ENCODE measurements around the gene GCGR. TPM values are rescaled to one million over a fixed set of nuclear protein-coding genes. Genes with fewer than 3 reads are reported as not detected.

GCGR gene
- total RNA-seq, 4 donors from 2014 or later: 1.8 to 14.7 (median 8.1) TPM

DNA sequence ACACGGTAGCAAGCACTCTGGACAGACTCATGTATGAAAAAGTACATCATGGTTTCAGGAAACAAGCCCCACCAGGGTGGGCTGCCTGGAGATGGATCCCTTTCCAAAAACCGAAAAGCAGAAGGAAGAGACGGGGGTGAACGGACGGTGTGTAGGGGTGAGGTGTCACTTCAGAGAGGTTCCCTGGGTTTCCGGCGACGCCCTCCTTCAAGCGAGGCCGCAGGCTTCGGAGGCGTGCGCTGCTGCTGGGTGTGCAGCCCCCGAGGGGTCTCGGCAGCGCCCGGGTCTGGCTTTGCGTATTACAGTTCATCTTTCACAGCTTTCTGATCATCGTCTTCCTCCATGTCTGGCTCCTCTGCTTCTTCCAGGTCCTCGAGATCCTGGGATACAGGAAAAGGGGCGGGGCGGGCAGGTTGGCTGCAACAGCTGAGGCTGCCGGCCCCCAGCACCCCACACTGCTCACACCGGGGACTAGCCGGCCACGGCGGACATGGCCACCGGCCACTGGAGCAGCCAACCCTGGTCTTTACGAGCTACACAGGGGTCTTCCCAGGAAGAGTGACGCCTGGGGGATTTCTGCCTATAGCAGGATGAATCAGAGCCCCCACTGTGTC, 39.9 kb downstream of the GCGR start:
- 89 to 92% methylated on average over 27 to 30 of the region's 30 CpGs for WGBS, 2 donors
- TF ChIP-seq EP300 (IDR thresholded peaks at IDR 0.05): no peak
- TF ChIP-seq, protein P1, sequence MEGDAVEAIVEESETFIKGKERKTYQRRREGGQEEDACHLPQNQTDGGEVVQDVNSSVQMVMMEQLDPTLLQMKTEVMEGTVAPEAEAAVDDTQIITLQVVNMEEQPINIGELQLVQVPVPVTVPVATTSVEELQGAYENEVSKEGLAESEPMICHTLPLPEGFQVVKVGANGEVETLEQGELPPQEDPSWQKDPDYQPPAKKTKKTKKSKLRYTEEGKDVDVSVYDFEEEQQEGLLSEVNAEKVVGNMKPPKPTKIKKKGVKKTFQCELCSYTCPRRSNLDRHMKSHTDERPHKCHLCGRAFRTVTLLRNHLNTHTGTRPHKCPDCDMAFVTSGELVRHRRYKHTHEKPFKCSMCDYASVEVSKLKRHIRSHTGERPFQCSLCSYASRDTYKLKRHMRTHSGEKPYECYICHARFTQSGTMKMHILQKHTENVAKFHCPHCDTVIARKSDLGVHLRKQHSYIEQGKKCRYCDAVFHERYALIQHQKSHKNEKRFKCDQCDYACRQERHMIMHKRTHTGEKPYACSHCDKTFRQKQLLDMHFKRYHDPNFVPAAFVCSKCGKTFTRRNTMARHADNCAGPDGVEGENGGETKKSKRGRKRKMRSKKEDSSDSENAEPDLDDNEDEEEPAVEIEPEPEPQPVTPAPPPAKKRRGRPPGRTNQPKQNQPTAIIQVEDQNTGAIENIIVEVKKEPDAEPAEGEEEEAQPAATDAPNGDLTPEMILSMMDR (IDR thresholded peaks at IDR 0.05): no peak
- no peak for TF ChIP-seq POLR2A (IDR thresholded peaks at IDR 0.05)

DNA sequence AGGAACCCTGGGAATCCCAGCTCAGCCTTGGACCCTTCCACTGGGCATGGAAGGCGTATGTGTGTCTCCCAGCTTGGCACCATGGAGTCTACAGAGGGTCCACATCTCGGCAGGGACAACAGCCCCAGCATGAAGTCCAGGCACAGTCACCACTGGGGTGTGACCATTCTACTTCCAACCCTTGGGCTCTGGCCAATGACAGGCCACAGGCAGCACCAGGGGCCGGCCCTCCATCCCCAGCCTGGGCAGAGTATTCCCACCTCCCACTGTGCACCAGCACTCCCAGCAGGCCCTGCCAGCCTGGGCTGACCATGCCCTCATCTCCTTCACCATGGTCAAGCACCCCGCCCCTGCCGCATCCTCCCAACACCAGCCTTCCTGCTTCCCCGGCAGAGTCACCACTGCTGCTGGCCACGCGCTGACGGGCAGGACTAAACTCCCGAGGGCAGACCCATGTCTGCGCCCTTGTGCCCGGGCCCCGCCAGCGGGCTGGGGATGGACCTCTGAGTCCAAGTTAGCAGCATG, 40.4 kb downstream of the GCGR start:
- Histone ChIP-seq H3K9me3 (no peaks in the 10 kb centered on the region), H3K27me3 (no peaks in the 10 kb centered on the region), H3K4me3 (no peak overlapping the region), H3K4me1 (peaks cover 0 to 10% (median 0%) of the 10 kb centered on the region in 4 donors), H3K36me3 (peaks cover 8 to 83% (median 38%) of the 10 kb centered on the region in 3 donors), H3K27ac (no peak overlapping the region)
- no peak for TF ChIP-seq POLR2A (IDR thresholded peaks at IDR 0.05)
- TF ChIP-seq, protein P1 (IDR thresholded peaks at IDR 0.05): no peak
- TF ChIP-seq EP300 (IDR thresholded peaks at IDR 0.05): no peak
- whole genome bisulfite sequencing, 2 donors: 86 to 92% methylated on average over 12 to 14 of the region's 14 CpGs
- DNase-seq (ENCODE audit: low spot score in 2 of 2): no peak

More for the DNA sequence above, 39.9 kb downstream of the GCGR start:
- Histone ChIP-seq H3K27ac (peak overlapping the region in 2 of 4 donors; percentile 34 to 64), H3K9me3 (no peaks in the 10 kb centered on the region), H3K4me1 (peaks cover 0 to 10% (median 0%) of the 10 kb centered on the region in 4 donors), H3K4me3 (no peak overlapping the region), H3K27me3 (no peaks in the 10 kb centered on the region), H3K36me3 (peaks cover 8 to 77% (median 38%) of the 10 kb centered on the region in 3 donors)
- no peak for DNase-seq (ENCODE audit: low spot score in 2 of 2)

DNA sequence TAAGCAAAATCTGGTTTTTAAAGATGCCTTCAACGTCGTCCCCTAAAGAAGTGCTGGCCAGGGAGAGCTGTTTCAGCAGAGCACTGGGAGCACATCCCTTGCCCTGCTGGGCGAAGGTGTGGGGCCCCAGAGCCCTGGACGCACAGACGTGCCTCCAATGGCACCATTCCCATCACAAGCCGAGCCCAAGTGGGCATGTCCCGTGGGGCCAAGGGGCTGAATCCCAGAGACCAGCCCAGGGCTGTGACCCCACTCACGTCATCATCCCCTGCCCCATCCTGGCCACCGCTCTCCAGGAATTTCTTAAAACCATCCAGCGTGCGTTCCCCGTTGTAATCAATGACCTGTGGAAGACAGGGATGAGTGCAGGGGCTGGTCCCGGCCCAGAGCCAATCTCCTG, 40.9 kb downstream of the GCGR start:
- H3K36me3 ChIP-seq: peaks cover 8 to 88% (median 38%) of the 10 kb centered on the region in 3 donors
- H3K9me3 ChIP-seq: no peaks in the 10 kb centered on the region
- TF ChIP-seq EP300 (IDR thresholded peaks at IDR 0.05): no peak
- TF ChIP-seq, protein P1 (IDR thresholded peaks at IDR 0.05): no peak
- TF ChIP-seq POLR2A (IDR thresholded peaks at IDR 0.05): no peak
- H3K4me3 ChIP-seq: no peak overlapping the region
- H3K27ac ChIP-seq: no peak overlapping the region
- DNase-seq (ENCODE audit: low spot score in 2 of 2): no peak
- peaks cover 0 to 10% (median 0%) of the 10 kb centered on the region in 4 donors for H3K4me1 ChIP-seq
- 85% methylated on average over 13 of the region's 13 CpGs for WGBS, 2 donors
- H3K27me3 ChIP-seq: no peaks in the 10 kb centered on the region

DNA sequence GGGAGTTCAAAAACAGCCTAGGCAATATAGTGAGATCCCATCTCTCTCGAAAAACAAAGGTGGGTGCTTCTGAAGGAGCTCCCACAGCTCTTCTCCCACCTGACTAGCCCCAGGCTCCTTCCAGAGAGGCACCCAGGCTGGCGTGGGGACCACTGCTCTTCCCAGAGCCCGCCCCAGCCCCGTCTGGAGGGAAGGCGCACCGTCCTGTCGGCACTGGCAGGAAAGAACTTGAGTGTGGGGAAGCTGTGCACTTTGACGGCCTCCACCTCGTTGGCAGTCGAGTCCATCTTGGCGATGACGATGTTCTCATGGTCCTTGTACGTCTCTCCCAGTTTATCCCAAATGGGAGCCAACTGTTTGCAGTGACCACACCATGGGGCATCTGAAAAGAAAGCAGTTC, 41.4 kb downstream of the GCGR start:
- H3K4me1 ChIP-seq: peaks cover 0 to 10% (median 0%) of the 10 kb centered on the region in 4 donors
- no peak overlapping the region for H3K27ac ChIP-seq
- DNase-seq (ENCODE audit: low spot score in 2 of 2): no peak
- WGBS, 2 donors: 89 to 97% methylated on average over 11 to 12 of the region's 13 CpGs
- no peaks in the 10 kb centered on the region for H3K27me3 ChIP-seq
- TF ChIP-seq EP300 (IDR thresholded peaks at IDR 0.05) (no peak), POLR2A (IDR thresholded peaks at IDR 0.05) (no peak)
- TF ChIP-seq, protein P1 (IDR thresholded peaks at IDR 0.05): no peak
- H3K4me3 ChIP-seq: no peak overlapping the region
- H3K9me3 ChIP-seq: no peaks in the 10 kb centered on the region
- H3K36me3 ChIP-seq: peaks cover 8 to 92% (median 38%) of the 10 kb centered on the region in 3 donors

Measured in tibial nerve (tissue), 4 donors.